ENCODE results near the gene PDP2.

PDP2 gene

DNA sequence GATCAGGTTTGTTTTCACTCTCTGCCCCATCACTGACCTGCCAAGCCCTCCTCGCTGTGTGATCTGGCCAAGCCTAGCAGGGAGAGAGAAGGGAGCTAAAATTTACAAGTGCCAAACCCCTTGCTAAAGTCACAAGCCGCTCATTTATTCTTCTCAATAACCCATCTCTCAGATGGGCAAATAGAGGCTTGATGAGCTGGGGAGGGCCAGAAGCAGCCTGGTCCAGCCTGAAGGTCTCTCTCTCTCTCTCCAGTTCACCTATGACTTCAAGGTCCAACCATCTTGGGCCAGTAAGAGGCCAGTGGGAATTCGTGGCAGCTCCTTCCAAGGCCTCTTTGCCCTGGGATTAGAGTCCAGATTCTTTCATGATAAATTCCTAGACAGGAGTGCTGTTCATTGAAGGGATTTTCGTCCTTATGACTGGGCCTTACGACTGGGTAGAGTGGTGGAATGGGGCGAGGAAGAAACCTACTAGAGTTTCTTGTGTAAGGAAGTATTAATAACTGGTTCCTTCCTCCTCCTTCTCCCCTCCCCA lies 32.7 kb upstream of the PDP2 start:
- Mint-ChIP-seq H3K9me3 (no peaks in the 10 kb centered on the region), H3K36me3 (ENCODE audit: low read depth) (no peaks in the 10 kb centered on the region), H3K27ac (no peak overlapping the region), H3K4me1 (peaks cover 8% of the 10 kb centered on the region), H3K4me3 (no peak overlapping the region), H3K27me3 (peaks cover 37% of the 10 kb centered on the region)
- ATAC-seq (no peak), DNase-seq (no peak)

DNA sequence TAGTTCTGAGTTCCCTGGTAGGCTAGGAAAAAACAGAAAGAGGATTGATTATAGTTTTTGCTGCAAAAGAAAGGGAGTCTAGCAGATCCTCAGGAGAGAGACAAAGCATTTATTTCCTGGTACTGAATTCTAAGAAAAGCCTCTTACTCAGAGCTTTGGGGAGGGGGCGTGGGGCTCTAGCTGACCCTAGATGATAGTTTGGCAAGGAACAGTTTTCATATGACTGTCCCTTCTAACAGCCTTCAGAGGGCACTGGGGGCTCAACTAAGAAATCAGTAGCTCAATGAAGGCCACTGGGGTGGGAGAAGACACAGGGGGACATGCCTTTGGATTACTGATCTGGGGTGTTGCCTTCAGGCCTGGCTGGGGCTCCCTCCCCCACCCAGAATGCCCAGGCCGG lies 32.1 kb upstream of the PDP2 start:
- Mint-ChIP-seq H3K4me1 (peaks cover 8% of the 10 kb centered on the region), H3K36me3 (ENCODE audit: low read depth) (no peaks in the 10 kb centered on the region), H3K27me3 (peaks cover 31% of the 10 kb centered on the region), H3K27ac (no peak overlapping the region), H3K4me3 (no peak overlapping the region), H3K9me3 (no peaks in the 10 kb centered on the region)
- ATAC-seq (no peak), DNase-seq (no peak)

DNA sequence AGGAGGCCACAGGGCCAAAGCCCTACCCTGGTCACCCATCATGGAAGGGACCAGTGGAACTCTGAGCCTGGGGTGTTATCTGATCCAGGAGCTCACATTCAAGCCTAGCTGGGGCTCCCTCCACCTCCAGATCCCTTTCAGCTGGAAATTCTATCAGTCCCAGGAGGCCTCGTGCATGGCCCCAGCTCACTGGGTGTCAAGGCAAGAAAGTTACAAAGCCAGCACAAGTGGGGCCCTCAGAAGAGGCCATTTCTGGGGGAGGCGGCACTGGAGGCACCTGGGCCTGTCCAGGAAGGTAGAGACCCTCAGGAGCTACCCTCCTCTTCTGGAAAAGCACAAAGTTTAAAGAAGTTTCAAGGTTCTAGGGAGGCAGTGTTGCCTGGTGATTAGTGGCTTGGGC lies 31.3 kb upstream of the PDP2 start:
- ATAC-seq (no peak), DNase-seq (no peak)
- Mint-ChIP-seq H3K4me1 (peaks cover 5% of the 10 kb centered on the region), H3K27ac (no peak overlapping the region), H3K4me3 (no peak overlapping the region), H3K36me3 (ENCODE audit: low read depth) (no peaks in the 10 kb centered on the region), H3K27me3 (peaks cover 23% of the 10 kb centered on the region), H3K9me3 (no peaks in the 10 kb centered on the region)

DNA sequence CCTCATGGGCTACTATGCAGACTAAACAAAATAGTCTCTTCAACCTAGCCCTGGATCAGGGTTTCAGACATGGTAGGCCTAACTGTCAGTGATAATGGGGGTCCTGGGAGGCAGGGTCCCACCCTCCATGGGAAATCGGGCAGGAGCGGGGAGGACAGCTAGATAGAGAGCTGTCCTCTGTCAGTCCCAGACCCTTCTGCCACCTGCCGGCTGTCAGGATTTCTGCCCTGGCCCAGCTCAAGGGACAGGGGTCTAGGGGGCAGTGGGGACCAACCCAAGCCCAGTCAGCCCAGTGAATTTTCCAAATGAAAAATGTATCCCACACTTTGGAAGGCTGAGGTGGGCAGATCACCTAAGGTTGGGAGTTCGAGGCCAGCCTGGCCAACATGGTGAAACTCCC lies 30.8 kb upstream of the PDP2 start:
- ATAC-seq (no peak), DNase-seq (no peak)
- Mint-ChIP-seq H3K27me3 (peaks cover 22% of the 10 kb centered on the region), H3K27ac (no peak overlapping the region), H3K4me3 (no peak overlapping the region), H3K36me3 (ENCODE audit: low read depth) (no peaks in the 10 kb centered on the region), H3K9me3 (no peaks in the 10 kb centered on the region), H3K4me1 (peaks cover 5% of the 10 kb centered on the region)

DNA sequence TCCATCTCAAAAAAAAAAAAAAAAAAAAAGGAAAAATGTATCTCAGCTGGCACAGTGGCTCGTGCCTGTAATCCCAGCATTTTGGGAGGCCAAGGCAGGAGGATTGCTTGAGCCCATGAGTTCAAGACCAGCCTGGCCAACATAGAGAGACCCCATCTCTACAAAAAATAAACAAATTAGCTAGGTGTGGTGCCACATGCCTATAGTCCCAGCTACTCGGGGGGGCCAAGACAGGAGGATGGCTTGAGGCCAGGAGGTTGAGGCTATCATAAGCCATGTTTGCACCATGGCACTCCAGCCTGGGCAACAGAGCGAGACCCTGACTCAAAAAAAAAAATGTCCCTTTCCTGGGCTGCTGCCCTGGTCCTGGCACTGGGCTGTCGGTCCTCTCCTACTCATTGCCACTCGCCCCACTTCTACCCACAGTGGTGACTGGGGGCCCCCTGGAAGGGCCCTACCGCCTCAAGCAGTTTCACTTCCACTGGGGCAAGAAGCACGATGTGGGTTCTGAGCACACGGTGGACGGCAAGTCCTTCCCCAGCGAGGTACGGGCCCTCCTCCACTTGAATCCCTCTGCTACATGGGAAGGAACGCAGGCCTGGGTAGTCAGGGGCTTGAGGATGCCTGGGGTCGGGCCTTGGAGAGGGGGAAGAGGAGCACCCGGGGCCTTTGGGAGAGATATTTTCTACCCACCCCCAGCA lies 30.1 kb upstream of the PDP2 start:
- Mint-ChIP-seq H3K27ac (no peak overlapping the region), H3K27me3 (peaks cover 18% of the 10 kb centered on the region), H3K4me3 (no peak overlapping the region), H3K9me3 (no peaks in the 10 kb centered on the region), H3K36me3 (ENCODE audit: low read depth) (no peaks in the 10 kb centered on the region), H3K4me1 (peaks cover 5% of the 10 kb centered on the region)
- DNase-seq: no peak
- no peak for ATAC-seq

DNA sequence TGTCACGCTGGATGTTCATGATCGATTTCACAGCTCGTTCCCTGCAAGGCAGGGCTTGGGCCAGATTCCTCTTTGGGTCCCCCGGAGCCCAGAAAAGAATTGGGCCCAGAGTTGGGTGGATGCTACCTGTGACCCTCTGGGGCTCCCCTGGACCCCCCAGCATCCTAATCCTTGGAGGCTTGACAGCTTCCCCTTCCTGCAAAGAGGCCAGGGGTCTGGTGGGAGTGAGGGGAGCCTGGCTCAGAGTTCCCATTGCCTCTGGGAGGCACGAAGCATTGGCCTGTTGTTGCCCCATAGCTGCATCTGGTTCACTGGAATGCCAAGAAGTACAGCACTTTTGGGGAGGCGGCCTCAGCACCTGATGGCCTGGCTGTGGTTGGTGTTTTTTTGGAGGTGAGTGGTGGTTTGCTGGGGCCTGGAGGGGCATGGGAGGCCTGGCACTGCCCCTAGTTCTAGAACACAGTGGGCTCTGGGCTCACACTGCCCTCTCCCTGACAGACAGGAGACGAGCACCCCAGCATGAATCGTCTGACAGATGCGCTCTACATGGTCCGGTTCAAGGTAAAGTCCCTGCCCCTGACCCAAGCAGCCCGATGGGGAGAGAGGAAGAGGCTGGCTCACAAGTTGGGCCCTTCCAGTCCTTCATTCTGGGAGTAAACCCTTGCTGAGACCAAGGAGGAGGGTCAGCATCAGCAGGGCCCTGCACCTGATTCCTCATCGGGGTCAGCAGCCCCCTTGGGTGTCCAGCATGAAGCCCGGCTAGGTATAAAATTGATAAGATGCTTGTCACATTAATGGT lies 28.9 kb upstream of the PDP2 start:
- Mint-ChIP-seq H3K9me3 (no peaks in the 10 kb centered on the region), H3K27ac (no peak overlapping the region), H3K4me1 (peaks cover 5% of the 10 kb centered on the region), H3K36me3 (ENCODE audit: low read depth) (no peaks in the 10 kb centered on the region), H3K27me3 (peaks cover 7% of the 10 kb centered on the region), H3K4me3 (no peak overlapping the region)
- ATAC-seq: no peak
- DNase-seq: no peak

DNA sequence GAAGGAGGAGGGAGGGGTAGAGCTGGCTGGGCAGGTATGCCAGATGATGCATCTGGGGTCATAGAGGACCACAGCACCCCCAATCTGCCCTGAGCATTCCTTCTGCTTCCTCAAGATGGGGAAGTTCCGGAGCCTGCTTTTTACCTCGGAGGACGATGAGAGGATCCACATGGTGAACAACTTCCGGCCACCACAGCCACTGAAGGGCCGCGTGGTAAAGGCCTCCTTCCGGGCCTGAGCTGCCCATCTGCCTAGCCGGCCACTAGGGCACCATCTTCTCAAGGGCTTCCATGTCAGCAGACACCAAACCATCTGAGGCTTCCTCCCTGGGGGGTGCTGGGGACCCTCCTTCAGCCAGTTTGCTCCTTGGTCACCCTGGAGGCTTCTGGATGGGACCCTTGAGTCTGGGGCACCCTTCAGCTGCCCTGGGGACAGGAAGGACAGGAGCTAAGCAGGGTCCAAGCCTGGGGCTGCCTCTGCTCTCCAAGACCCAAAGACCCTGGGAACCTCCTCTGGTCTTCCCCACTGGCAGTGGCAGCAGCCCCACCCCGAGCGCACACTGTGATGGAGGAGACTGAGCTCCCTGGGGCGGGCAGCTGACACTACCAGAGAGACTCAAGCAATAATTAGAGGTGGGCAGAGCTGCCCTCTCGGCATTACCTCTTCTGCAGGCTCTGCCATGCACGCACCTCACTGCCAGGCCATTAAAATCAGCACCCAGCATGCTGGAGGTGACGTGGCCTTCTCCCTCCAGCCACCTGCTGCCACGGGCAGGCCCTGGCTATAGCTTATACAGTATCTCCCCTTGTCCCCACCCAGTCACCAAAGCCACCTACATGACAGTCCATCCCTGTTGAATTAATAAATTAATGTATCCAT lies 26.8 kb upstream of the PDP2 start:
- DNase-seq (no peak), ATAC-seq (no peak)
- Mint-ChIP-seq H3K4me1 (no peaks in the 10 kb centered on the region), H3K9me3 (no peaks in the 10 kb centered on the region), H3K4me3 (no peak overlapping the region), H3K27ac (no peak overlapping the region), H3K36me3 (ENCODE audit: low read depth) (no peaks in the 10 kb centered on the region), H3K27me3 (no peaks in the 10 kb centered on the region)

DNA sequence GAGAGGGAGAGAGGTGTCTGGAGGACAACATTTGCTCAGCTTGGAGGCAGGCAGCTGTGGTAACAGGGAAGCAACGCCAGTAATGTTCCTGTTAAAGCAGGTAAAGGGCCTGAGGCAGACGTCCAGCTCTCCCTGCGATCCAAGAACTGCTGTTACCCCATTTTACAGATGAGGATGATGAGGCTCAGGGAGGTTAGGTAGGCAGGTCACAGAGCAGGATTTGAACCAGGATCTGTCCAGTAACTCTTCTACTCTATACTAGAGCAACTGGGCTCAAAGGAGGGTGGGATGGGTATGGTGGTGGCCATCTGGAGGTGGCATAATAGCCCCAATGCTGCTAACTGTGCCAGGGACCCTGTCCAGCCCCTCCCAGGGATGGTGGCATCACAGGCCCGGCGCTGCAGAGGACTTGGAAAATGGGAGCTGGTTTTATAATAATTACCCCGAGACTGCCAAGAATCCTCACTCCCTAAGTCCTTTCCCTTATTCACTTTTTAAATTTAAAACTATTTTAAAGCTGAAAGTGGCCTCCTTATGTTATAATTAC lies 24.1 kb upstream of the PDP2 start:
- no peak overlapping the region for H3K4me3 Mint-ChIP-seq
- H3K27me3 Mint-ChIP-seq: no peaks in the 10 kb centered on the region
- ATAC-seq (no peak), DNase-seq (no peak)
- no peaks in the 10 kb centered on the region for H3K4me1 Mint-ChIP-seq
- H3K36me3 Mint-ChIP-seq (ENCODE audit: low read depth): no peaks in the 10 kb centered on the region
- H3K9me3 Mint-ChIP-seq: no peaks in the 10 kb centered on the region
- H3K27ac Mint-ChIP-seq: no peak overlapping the region

DNA sequence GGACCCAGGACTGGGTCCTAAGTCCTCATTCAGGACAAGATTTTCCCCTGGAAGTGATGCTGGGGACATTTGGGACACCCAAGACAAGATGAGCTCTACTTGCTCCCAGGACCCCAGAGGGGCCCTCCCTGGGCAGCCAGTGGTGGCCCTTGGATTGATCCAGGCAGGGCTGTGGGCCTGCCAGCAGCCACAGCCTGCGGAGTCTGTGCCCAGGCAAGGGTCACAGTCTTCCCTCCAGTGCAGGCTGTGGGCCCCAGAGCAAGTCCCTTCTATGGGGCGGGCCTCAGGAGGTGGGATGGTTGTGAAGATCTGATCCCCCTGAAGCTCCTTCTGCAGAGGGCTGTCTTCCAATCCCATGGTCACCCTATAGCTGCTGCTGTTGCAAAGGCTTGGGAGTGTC lies 23.5 kb upstream of the PDP2 start:
- H3K27me3 Mint-ChIP-seq: no peaks in the 10 kb centered on the region
- H3K27ac Mint-ChIP-seq: no peak overlapping the region
- no peaks in the 10 kb centered on the region for H3K36me3 Mint-ChIP-seq (ENCODE audit: low read depth)
- H3K4me3 Mint-ChIP-seq: no peak overlapping the region
- H3K4me1 Mint-ChIP-seq: no peaks in the 10 kb centered on the region
- no peaks in the 10 kb centered on the region for H3K9me3 Mint-ChIP-seq
- no peak for DNase-seq
- no peak for ATAC-seq

DNA sequence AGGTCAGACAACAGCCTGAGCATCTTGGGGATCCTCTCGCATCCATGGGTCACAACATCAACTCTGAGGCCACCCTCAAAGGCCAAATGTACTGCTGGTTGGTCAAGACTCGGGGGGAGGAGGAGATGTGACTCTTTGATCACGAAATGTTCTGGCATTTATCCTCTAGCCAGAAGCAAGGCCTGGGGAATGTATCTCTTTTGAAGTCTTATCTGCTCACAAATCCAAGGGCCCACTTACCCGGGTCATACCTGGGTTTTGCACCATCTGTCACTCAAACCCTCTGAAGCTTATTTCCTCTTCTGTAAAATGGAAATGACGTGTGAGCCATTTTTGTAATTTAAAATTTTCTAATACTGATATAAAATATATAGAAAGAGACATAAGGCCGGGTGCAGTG lies 22.9 kb upstream of the PDP2 start:
- Mint-ChIP-seq H3K9me3 (no peaks in the 10 kb centered on the region), H3K4me1 (no peaks in the 10 kb centered on the region), H3K27ac (no peak overlapping the region), H3K4me3 (no peak overlapping the region), H3K36me3 (ENCODE audit: low read depth) (no peaks in the 10 kb centered on the region), H3K27me3 (no peaks in the 10 kb centered on the region)
- no peak for DNase-seq
- no peak for ATAC-seq

DNA sequence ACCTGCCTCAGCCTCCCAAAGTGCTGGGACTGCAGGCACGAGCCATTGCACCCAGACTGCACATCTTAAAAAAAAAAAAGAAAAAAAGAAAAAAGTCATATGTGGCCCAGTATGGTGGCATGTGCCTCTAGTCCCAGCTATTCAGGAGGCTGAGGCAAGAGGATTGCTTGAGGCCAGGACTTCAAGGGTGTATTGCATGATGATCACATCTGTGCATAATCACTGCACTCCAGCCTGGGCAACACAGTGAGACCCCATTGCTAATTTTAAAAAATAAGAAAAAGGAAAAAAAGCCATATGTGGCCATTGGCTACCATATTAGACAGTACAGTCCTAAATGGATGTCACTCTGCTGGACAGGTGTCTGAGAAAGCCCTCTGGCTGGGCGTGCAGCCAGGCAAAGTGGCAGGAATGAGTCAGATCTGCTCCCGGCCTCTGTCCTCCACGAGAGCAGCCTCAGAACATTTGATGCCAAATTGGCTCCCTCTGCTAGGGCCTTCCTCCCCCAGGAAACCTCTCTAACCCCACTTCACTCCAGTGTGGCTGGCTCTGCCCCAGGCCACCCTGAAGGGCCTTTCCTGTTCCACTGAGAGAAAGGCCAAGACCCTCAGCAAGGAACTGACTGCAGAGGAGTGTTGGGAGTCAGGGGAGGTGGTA lies 21.4 kb upstream of the PDP2 start:
- H3K27ac Mint-ChIP-seq: no peak overlapping the region
- H3K4me1 Mint-ChIP-seq: no peaks in the 10 kb centered on the region
- H3K9me3 Mint-ChIP-seq: no peaks in the 10 kb centered on the region
- DNase-seq: no peak
- no peaks in the 10 kb centered on the region for H3K27me3 Mint-ChIP-seq
- ATAC-seq: no peak
- H3K36me3 Mint-ChIP-seq (ENCODE audit: low read depth): no peaks in the 10 kb centered on the region
- no peak overlapping the region for H3K4me3 Mint-ChIP-seq

DNA sequence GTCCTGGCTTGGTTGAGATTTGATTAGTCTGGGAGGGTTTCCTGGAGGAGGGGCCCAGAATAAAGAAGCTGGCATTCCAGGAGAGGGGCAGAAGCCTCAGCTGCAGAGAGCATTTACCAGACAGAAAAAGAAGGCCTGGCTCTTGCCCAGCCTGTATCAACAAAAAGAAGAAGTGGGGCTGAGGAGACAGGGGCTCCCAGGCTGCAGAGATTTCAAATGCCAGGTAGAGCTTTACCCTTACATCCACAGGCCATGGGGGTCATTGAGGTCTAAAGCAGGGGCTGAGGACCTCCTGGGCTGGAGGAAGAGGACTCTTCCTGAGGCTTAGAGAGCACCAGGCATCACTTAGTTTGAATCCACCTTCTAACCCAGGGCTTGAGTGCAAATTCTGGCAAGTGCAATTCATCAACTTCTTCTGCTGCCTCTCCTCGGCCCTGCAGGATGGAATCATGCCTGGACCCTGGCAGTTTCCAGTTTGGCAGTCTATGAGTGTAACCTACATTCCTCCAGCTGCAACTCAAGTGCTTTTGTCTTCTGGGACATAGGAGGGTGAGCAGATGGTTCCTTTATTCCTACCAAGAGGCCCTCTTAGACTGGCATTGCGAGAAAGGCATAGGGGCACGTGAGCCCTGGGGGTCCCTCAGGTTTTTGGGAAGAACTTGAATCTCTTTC lies 20.8 kb upstream of the PDP2 start:
- DNase-seq: no peak
- Mint-ChIP-seq H3K4me3 (no peak overlapping the region), H3K27ac (no peak overlapping the region), H3K4me1 (no peaks in the 10 kb centered on the region), H3K9me3 (no peaks in the 10 kb centered on the region), H3K27me3 (no peaks in the 10 kb centered on the region), H3K36me3 (ENCODE audit: low read depth) (no peaks in the 10 kb centered on the region)
- ATAC-seq: no peak

DNA sequence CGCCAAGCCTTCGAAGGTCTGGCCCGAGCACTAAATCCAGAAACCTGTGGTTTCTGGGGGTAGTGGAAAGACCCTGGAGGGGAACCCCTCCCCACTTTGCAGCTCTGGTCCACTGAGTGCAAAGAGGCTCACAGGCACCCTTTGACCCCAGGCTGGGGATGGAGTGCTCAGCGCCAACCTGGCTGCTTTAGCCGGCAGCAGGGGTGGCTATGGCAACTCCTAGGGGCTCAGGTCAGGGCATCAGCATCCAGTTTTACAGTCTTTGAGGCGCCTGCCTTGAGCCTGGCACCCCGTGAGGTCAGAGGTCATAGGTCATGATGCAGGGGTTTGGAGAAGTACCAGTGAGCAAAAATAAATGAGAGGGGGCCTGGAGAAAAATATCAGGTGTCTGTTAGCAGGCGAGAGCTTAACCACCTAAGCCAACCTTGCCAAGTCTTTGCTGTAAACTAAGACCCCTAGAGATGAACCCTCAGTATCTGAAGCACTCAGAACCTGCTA lies 18.2 kb upstream of the PDP2 start:
- H3K36me3 Mint-ChIP-seq (ENCODE audit: low read depth): no peaks in the 10 kb centered on the region
- no peaks in the 10 kb centered on the region for H3K27me3 Mint-ChIP-seq
- no peaks in the 10 kb centered on the region for H3K9me3 Mint-ChIP-seq
- no peak for ATAC-seq
- no peak for DNase-seq
- H3K27ac Mint-ChIP-seq: no peak overlapping the region
- H3K4me3 Mint-ChIP-seq: no peak overlapping the region
- no peaks in the 10 kb centered on the region for H3K4me1 Mint-ChIP-seq
